ENCODE measurements around the gene KLHL40.

The KLHL40 gene, protein sequence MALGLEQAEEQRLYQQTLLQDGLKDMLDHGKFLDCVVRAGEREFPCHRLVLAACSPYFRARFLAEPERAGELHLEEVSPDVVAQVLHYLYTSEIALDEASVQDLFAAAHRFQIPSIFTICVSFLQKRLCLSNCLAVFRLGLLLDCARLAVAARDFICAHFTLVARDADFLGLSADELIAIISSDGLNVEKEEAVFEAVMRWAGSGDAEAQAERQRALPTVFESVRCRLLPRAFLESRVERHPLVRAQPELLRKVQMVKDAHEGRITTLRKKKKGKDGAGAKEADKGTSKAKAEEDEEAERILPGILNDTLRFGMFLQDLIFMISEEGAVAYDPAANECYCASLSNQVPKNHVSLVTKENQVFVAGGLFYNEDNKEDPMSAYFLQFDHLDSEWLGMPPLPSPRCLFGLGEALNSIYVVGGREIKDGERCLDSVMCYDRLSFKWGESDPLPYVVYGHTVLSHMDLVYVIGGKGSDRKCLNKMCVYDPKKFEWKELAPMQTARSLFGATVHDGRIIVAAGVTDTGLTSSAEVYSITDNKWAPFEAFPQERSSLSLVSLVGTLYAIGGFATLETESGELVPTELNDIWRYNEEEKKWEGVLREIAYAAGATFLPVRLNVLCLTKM

DNA sequence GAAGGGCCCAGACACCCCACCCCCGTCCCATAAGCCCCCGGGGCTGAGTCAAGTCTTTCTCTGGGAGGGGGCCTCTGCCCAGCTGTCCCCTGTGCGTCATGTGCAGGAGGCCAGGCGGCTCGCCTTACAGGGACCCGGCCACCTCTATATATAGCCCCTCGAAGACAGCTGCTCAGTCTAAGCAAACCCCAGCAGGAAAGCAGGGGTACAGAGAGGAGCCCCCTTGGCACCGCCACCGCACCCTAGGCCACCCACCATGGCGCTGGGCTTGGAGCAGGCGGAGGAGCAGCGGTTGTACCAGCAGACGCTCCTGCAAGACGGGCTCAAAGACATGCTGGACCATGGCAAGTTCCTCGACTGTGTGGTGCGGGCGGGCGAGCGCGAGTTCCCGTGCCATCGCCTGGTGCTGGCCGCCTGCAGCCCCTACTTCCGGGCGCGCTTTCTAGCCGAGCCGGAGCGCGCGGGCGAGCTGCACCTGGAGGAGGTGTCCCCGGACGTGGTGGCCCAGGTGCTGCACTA is at the start of gene KLHL40:
TSS of gene KLHL40 (plus strand) at position 175 of the 519 bp plus-strand sequence. CDS start at position 257, 82 bp downstream.
- no peak for DNase-seq (ENCODE audit: low read depth, low spot score)

DNA sequence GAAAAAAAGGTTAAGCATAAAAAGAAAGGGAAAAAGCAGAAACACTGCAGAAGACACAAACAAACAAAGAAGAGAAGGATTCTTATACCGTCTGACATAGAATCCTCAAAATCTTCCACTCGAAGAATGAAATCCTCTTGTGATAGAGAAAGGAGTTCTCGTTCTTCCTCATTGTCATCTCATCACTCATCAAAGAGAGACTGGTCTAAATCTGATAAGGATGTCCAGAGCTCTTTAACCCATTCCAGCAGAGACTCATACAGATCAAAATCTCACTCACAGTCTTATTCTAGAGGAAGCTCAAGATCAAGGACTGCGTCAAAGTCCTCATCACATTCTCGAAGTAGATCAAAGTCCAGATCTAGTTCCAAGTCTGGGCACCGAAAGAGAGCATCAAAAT is 48.3 kb upstream of the KLHL40 start:
- no peak for DNase-seq (ENCODE audit: low read depth, low spot score)

DNA sequence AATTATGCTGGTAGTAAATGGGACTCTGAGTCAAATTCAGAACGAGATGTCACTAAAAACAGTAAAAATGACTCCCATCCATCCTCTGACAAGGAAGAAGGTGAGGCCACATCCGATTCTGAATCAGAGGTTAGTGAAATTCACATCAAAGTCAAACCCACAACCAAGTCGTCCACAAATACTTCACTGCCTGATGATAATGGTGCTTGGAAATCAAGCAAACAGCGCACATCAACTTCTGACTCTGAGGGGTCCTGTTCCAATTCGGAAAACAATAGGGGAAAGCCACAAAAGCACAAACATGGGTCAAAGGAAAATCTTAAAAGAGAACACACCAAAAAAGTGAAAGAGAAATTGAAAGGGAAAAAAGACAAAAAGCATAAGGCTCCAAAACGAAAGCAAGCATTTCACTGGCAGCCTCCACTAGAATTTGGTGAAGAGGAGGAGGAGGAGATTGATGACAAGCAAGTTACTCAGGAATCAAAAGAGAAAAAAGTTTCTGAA is 46.9 kb upstream of the KLHL40 start:
- DNase-seq (ENCODE audit: low read depth, low spot score): peak; percentile 21

DNA sequence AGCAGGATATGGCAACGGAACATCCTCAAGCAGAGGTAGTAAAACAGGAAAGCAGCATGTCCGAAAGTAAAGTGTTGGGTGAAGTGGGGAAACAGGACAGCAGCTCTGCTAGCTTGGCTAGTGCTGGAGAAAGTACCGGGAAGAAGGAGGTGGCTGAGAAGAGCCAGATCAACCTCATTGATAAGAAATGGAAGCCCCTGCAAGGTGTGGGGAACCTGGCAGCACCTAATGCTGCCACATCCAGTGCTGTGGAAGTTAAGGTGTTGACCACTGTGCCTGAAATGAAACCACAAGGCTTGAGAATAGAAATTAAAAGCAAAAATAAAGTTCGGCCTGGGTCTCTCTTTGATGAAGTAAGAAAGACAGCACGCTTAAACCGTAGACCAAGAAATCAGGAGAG is 46.1 kb upstream of the KLHL40 start:
- DNase-seq (ENCODE audit: low read depth, low spot score): no peak

DNA sequence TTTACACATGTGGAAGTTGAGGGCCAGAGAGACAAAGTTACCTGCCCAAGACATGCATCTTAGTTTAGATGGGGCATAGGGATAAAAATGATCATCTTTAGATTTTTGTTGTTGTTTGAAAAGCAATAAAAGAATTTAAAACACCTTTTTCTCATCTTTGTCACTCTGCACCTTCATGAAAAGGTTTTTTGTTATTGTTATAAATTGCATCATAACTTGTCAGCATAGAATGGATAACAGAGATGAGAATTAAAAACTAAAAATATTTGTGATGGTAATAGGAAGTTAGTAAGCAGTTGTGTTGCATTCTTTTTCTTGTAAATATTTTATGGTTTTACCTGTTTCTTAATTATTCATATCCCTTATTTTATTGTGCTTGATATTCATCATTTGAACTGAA is 45.2 kb upstream of the KLHL40 start:
- no peak for DNase-seq (ENCODE audit: low read depth, low spot score)

DNA sequence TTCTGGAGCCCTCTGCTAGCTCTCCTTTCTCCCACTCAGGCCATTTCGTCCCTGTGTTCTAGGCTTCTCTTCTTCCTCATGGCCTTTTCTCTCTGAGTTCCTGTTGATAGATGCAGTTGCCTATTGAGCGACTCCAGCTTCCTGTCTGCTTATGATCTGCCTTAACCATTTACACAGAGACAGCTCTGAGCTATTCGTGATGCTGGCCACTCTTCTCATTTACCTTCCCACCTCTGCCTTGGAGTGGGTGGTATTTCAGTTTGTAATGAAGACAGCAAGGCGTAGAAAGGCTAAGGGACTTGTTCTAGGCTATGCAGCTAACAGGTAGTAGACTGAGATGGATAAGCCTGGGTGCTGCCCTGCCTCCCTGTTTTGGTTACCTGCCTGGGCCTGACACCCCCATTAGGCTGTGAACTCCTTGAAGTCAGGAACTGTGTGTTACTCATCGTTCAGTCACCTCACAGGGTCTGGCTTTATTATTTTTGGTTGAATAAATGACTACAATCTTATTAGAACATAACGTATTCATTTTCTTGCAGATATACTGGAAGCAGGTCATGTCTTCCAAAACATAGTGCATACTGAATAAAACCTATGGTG is 44.5 kb upstream of the KLHL40 start:
- DNase-seq (ENCODE audit: low read depth, low spot score): no peak

DNA sequence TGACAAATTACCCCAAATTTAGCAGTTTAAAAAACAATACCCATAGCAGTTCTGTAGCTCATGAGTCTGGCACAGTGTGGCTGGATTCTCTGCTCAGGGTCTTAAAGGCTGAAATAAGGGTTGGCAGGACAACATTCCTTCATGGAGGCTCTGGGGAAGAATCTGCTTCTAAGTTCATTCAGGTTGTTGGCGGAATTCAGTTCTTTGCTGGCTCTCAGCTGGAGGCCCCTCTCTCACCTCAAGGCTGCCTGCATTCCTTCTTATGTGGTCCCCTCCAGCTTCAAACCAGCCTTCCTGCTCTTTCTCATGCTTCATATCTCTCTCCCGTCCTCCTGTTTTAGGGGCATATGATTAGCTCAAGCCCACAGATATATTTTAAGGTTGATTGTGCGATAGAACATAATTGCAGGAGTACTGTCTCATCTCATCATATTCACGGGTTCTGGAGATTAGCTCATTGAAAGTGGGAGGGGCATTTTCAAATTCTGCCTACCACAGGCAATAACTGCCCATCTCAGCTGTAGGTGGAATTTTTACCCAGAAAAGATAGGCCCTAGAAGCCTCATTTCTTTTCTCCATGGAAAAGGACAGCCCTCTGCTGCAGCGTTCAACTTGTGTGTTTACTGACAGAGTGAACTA is 37.4 kb upstream of the KLHL40 start:
- DNase-seq (ENCODE audit: low read depth, low spot score): no peak

DNA sequence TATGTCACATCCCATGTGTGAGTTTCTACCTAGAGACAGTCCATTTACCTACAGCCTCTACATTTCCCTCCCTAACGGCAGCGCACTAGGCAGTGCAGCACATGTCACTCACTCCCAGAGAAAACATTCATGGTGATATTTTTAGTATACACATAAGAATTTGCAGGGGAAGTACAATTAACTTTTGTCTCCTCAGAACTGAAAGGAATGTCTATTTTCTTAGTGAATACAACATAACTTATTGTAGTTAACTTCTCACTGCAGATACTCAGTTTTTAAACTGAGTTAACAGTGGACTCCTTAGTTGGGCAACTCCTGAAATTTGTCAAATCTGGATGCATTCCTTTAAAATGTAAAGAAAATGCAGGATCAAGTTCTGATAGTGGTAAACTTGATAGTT is 36.3 kb upstream of the KLHL40 start:
- DNase-seq (ENCODE audit: low read depth, low spot score): no peak

DNA sequence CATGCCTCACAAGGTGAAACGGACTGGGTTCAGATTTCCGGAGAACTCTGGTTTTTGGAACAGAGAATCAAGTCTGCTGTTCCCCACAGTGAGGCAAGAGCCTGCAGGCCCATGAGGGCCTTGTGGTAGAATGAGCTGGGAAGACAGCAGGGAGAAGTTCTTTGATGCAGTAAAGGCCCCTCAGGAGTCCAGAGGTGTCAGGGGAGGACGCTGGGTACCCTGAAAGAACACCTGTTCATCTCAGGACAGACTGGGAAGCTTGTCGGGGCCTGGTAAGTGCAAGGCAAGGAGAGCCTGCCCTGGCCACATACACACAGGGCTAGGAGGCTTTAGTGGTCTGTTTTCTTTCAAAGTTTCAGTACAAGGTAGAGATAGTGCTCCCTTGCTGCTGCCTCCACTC is 35.6 kb upstream of the KLHL40 start:
- DNase-seq (ENCODE audit: low read depth, low spot score): no peak

DNA sequence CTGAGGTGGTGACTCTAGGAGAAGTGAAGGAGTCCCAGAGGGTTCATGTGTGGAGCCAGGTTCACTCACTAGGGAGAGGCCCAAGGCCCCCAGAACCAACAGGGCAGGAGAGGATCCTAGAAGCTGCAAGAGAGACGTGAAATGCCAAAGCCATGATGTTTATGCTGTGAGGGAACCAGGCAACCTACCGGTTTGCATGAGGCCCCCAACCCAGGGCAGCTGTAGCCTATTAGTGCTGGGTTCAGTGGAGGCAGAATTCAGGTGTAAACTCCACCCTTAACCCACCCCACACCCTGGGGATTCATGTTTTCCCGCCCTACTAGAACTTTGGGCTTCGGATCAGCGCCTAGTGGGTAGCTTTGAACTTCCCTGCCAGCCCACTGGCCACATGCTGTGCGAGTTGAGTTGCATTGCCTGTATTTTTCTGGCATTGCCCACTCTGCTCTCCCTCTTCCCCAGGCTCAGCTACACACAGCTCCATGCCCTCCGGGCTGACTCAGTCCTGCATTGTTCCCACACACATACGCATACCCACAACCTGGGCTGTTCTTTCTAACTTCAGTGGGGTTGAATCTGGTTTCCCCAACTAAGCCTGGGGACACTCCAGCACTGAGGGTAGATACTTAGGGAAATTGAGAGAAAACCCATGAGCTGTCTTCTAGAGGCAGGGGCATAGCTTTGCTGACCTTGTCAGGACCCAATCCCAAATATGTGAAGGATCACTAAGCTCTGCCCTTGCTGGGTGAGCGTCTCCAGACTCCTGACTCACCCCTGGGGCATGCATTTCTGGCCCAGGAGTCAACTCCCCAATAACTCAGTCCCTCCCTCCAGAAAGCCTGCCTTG is 33.9 kb upstream of the KLHL40 start:
- no peak for DNase-seq (ENCODE audit: low read depth, low spot score)

DNA sequence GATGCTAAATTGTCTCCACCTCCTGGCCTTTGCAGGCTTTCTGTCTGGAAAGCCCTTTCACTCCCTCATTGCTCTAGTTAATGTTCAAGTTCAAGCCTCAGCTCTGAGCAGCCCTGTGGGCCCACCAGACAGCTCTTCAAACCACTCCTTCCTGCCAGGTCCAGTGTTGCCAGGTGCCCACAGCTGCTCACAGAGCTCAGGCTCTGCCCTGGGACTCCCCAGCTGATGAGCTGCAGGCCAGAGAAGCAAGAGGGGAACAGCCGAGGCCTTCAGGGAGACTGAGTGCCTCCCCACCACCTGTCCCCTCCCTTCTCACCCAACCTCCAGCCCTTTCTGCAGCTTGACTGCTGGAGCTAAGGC is 33.1 kb upstream of the KLHL40 start:
- no peak for DNase-seq (ENCODE audit: low read depth, low spot score)

DNA sequence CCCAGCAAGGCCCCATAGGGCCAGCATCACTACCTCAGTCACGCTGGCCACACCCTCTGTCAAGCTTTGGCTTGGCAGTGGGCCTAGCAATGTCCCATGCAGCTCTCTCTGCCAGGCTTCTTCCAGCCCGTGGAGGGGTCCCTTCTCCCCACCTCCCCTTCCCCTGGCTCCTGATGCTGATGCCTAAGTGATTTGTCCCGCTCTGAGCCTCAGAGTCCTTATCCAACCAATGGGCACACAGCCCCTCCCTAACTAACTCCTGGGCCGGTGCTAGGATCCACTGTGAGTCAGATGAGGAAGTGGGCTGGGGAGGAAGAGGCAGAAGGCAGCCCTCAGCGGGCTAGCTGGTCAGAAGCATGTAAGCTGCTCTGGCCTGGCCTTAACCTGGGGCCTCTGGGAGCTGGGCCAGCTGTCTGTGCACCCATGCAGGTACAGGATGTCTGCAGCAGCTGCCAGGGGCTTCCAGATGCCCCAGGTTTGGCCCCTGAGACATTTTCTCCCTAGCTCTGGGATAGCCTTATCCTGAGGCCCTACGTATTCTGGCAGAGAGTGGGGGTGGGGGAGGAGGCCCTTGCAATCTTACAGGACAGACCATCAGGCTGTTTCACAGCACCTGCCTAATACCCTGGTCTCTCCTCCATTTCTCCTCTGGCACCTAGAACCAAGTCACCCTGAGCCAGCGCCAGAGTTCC is 32.6 kb upstream of the KLHL40 start:
- DNase-seq (ENCODE audit: low read depth, low spot score): no peak

DNA sequence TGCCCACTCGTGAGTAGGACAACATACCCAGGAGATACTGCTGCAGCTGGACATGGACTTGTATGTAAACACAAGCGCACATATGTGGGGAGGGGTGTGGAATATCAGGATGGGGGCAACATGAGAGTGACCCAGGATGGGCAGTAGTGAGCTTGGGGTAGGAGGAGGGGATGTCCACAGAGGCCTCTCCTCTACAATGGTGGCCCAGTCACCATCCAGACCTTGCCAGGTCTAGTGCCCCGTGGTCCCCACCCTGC is 32.1 kb upstream of the KLHL40 start:
- no peak for DNase-seq (ENCODE audit: low read depth, low spot score)

DNA sequence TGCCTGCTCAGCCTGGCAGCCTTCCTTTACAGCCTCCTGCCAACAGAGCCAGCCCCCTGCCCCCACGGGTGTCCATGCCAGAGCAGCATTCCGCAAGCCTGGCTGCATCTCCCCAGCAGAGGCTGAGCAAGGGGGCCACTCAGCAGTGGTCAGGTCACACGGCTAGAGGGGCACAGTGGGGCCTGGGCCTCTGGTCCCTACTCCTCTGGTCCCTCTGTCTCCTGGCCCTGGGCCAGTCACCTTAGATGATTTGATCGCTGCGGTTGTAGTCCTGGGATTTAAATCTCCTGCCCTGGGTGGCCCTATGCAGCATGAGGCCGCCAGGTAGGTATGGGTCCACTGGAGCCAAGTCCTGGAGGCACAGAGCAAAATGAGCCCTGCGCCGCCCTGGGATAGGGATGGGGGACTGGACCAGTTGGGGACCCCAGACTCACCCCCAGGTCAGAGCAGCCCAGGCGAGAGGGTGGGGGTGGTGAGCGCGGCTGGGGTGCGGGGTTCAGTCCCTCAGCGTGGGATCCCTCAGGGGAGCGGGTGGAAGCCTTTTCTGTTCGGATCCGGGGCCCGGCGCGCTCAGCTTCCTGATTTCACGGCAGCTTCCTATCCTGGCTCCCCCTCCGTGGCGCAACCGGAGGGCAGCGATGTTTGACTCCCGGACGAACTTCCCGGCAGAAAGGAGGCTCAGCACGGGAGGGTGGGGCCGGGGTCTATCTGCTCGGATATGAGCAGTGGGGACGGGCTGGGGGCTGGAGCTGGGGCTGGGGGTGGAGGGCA is 31.6 kb upstream of the KLHL40 start, which contains the start of gene ZBTB47:
TSS of gene ZBTB47 (plus strand) at position 138 of the 771 bp plus-strand sequence. CDS start 4,659 bp downstream, outside the sequence.
- no peak for DNase-seq (ENCODE audit: low read depth, low spot score)

DNA sequence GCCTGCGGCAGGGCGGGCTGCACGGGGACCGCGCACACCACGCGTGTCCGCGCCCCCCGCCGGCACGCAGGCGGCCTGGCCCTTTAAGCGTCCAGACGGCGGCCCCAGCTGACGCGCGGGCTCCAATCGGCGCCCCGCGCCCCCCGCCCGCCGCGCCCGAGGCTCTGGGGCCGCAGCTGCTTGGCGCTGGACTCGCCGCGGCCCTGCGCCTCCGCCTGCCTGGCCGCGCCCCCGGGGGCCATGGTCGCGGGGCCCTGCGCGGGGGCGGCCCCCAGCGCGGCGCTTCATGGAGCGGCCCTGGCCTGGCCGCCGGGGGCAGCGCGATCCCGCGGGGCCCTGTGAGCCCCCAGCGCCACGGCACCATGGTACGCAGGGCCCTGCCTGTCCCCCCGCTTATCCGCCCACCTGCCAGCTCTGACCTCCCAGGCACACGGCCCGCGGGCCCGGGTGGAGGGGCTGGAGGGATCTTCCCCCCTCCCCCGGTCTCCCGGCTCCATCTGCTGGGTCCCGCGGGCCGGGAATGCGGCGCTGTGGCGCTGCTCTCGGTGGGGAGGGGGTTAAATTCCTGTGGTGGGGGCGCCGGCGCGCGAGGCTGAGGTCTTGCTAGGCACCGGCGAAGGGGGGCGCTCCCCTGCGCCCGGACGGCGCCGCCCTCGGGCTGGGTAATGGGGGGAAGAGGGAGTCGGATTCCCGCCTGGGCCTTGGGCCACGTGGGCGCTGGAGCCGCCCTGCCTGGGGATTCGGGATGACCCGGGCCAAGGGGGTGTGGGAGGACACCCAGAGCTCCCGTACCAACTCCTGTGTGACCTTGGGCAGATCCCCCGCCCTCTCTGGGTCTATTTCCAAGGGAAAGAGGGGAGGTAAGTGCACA is 30.8 kb upstream of the KLHL40 start:
- DNase-seq (ENCODE audit: low read depth, low spot score): no peak

DNA sequence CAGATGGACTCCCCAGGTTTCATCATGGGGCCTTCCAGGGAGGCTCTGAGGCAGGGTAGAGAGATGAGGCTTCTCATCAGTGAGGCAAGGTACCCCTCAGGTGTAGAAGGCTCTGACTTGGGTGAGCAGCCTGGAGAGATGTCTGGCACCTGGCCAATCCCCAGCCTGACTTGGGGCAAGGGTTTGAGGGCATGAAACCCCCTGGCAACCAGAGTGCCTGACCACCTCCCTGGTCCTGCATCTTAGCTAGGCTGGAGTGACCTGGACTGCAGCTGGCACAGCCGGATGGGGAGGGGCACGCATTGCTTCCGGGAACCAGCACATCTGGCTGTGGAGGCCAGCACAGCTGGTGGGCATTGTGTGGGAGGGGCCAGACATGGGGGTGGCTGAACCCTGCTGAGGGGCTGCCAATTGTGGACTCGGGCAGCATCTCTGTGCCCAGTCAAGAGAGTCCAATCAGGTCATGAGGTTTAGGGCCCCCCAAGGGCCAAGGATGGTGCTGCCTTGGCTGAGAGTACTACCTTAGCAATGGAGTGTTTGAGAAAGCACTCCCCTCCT is 29.9 kb upstream of the KLHL40 start:
- DNase-seq (ENCODE audit: low read depth, low spot score): no peak

DNA sequence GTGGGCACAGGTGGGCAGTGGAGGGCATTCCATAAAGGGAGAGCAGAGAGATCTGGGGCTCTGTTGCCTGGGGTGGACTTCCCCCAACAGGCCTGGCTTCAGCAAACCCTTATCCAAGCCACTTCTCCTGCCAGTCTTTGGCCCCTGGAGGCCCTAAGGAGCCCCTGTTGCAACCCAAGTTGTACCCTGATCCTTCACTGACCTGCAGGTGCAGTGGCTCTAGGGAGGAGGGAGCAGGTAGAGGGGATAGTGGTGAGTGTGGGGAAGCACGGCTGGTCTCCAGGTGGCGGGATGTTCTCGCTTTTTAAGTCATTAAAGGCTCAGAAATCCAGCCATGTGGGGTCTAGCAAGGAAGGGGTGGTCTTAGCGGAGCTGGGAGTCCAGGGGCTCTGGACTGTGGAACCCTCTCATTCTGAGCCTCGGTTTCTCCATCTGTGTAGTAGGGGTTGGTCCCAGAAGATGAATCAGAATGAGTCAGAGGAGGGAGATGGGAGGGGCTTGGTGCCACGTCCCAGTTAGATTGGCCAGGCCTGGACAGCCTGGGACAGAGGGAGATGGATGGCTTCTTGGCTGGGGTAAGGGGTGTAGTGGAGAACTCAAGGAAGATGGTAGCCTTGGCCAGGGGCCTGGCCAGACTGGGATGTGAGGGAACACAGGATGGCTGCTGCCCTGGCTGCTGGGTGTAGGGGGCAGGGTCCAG is 29.2 kb upstream of the KLHL40 start:
- no peak for DNase-seq (ENCODE audit: low read depth, low spot score)
